ENCODE measurements around the gene AP3S2.
"Not testable (repeated sequence)": the region's sequence is repeated elsewhere in the genome, so short reads cannot be mapped to it uniquely, and the experiment has no call there.

AP3S2 gene

GRCh38 chr15:89874926-89875564 lies 18.7 kb downstream of the AP3S2 start:
- DNase-seq (ENCODE audit: extremely low read depth, insufficient read length) = peak; percentile 61
- Histone ChIP-seq H3K36me3 (ENCODE audit: control insufficient read depth, insufficient read depth, low read length) (peaks cover 3% of the 10 kb centered on the region), H3K4me3 (replicated peaks; ENCODE audit: low read depth, low read length) (no peak overlapping the region), H3K27me3 (replicated peaks; ENCODE audit: control insufficient read depth, insufficient read depth, low read length) (no peaks in the 10 kb centered on the region)
- TF ChIP-seq CTCF (IDR thresholded peaks at IDR 0.05; ENCODE audit: insufficient read depth, low read length, poor library complexity, severe bottlenecking) = peak; percentile 97

GRCh38 chr15:89870688-89871288 lies 23.0 kb downstream of the AP3S2 start:
- DNase-seq (ENCODE audit: extremely low read depth, insufficient read length) = no peak
- no peak for TF ChIP-seq CTCF (IDR thresholded peaks at IDR 0.05; ENCODE audit: insufficient read depth, low read length, poor library complexity, severe bottlenecking)
- peaks cover 3% of the 10 kb centered on the region for H3K36me3 ChIP-seq (ENCODE audit: control insufficient read depth, insufficient read depth, low read length)

GRCh38 chr15:89870006-89870405 lies 23.8 kb downstream of the AP3S2 start:
- Histone ChIP-seq H3K4me3 (replicated peaks; ENCODE audit: low read depth, low read length) (no peak overlapping the region), H3K27me3 (replicated peaks; ENCODE audit: control insufficient read depth, insufficient read depth, low read length) (no peaks in the 10 kb centered on the region), H3K36me3 (ENCODE audit: control insufficient read depth, insufficient read depth, low read length) (peaks cover 3% of the 10 kb centered on the region)
- TF ChIP-seq CTCF (IDR thresholded peaks at IDR 0.05; ENCODE audit: insufficient read depth, low read length, poor library complexity, severe bottlenecking) = no peak
- DNase-seq (ENCODE audit: extremely low read depth, insufficient read length) = no peak

More at GRCh38 chr15:89870688-89871288, 23.0 kb downstream of the AP3S2 start:
- Histone ChIP-seq H3K27me3 (replicated peaks; ENCODE audit: control insufficient read depth, insufficient read depth, low read length) (no peaks in the 10 kb centered on the region), H3K4me3 (replicated peaks; ENCODE audit: low read depth, low read length) (no peak overlapping the region)

- DNase-seq (ENCODE audit: extremely low read depth, insufficient read length); H3K27me3 ChIP-seq (replicated peaks; ENCODE audit: control insufficient read depth, insufficient read depth, low read length); H3K36me3 ChIP-seq (ENCODE audit: control insufficient read depth, insufficient read depth, low read length); H3K4me3 ChIP-seq (replicated peaks; ENCODE audit: low read depth, low read length): not testable (repeated sequence)
Observed at GRCh38 chr15:89869490-89869889, 24.3 kb downstream of the AP3S2 start.

- no peak for DNase-seq (ENCODE audit: extremely low read depth, insufficient read length)
- TF ChIP-seq CTCF (IDR thresholded peaks at IDR 0.05; ENCODE audit: insufficient read depth, low read length, poor library complexity, severe bottlenecking) = no peak
- Histone ChIP-seq H3K36me3 (ENCODE audit: control insufficient read depth, insufficient read depth, low read length) (peaks cover 3% of the 10 kb centered on the region), H3K4me3 (replicated peaks; ENCODE audit: low read depth, low read length) (no peak overlapping the region), H3K27me3 (replicated peaks; ENCODE audit: control insufficient read depth, insufficient read depth, low read length) (no peaks in the 10 kb centered on the region)
Observed at GRCh38 chr15:89864958-89865739, 28.6 kb downstream of the AP3S2 start.

- DNase-seq (ENCODE audit: extremely low read depth, insufficient read length) = no peak
- TF ChIP-seq CTCF (IDR thresholded peaks at IDR 0.05; ENCODE audit: insufficient read depth, low read length, poor library complexity, severe bottlenecking) = no peak
- Histone ChIP-seq H3K4me3 (replicated peaks; ENCODE audit: low read depth, low read length) (no peak overlapping the region), H3K27me3 (replicated peaks; ENCODE audit: control insufficient read depth, insufficient read depth, low read length) (no peaks in the 10 kb centered on the region), H3K36me3 (ENCODE audit: control insufficient read depth, insufficient read depth, low read length) (peaks cover 3% of the 10 kb centered on the region)
Observed at GRCh38 chr15:89863918-89864317, 29.9 kb downstream of the AP3S2 start.

Data from GM06990 (cell line).